HEK293T (cell line): ENCODE data around the gene CLSTN1.
A peak's percentile ranks its signal among the peaks of the same experiment; 100 is the strongest.

ENCODE experiments used
- ARNT ChIP-seq: fragments of 450-650 bp; IDR thresholded peaks from 2 replicates; pipeline ENCODE4 v1.6.1; 2017; ENCODE audit warnings: mild to moderate bottlenecking
- BHLHE40 ChIP-seq: fragments of 450-650 bp; IDR thresholded peaks from 2 replicates; pipeline ENCODE4 v1.6.1; 2016; ENCODE audit warnings: mild to moderate bottlenecking, moderate library complexity, borderline replicate concordance
- ELF4 ChIP-seq: fragments of 450-650 bp; IDR thresholded peaks from 2 replicates; pipeline ENCODE4 v1.6.1; 2017; ENCODE audit warnings: antibody characterized with exemption
- FOXA1 ChIP-seq: fragments of 450-650 bp; IDR thresholded peaks from 2 replicates; pipeline ENCODE4 v1.6.1; 2016; ENCODE audit warnings: mild to moderate bottlenecking
- FOXK2 ChIP-seq: fragments of 450-650 bp; IDR thresholded peaks from 2 replicates; pipeline ENCODE4 v1.6.1; 2016; ENCODE audit warnings: mild to moderate bottlenecking
- FOXM1 ChIP-seq: fragments of 450-650 bp; IDR thresholded peaks from 2 replicates; pipeline ENCODE4 v1.6.1; 2017; ENCODE audit warnings: mild to moderate bottlenecking, borderline replicate concordance
- L3MBTL2 ChIP-seq: fragments of 450-650 bp; conservative IDR thresholded peaks from 2 replicates; pipeline ENCODE4 v1.6.1; 2016; ENCODE audit warnings: mild to moderate bottlenecking
- LEF1 ChIP-seq: fragments of 450-650 bp; IDR thresholded peaks from 2 replicates; pipeline ENCODE4 v1.6.1; 2017; ENCODE audit warnings: mild to moderate bottlenecking, borderline replicate concordance
- NFRKB ChIP-seq: fragments of 450-650 bp; IDR thresholded peaks from 2 replicates; pipeline ENCODE4 v1.6.1; 2016; ENCODE audit warnings: mild to moderate bottlenecking, moderate library complexity
- SP1 ChIP-seq: fragments of 450-650 bp; IDR thresholded peaks from 2 replicates; pipeline ENCODE4 v1.6.1; 2017
- SUZ12 ChIP-seq: fragments of 450-650 bp; IDR thresholded peaks from 2 replicates; pipeline ENCODE4 v1.6.1; 2016; ENCODE audit warnings: mild to moderate bottlenecking
- TARDBP ChIP-seq: fragments of 450-650 bp; IDR thresholded peaks from 2 replicates; pipeline ENCODE4 v1.6.1; 2016
- ZNF384 ChIP-seq: fragments of 450-650 bp; IDR thresholded peaks from 2 replicates; pipeline ENCODE4 v1.6.1; 2016
- TF ChIP-seq, protein P1 (sequence below): fragments of 450-650 bp; IDR thresholded peaks from 2 replicates; pipeline ENCODE4 v1.6.1; 2016

DNA sequence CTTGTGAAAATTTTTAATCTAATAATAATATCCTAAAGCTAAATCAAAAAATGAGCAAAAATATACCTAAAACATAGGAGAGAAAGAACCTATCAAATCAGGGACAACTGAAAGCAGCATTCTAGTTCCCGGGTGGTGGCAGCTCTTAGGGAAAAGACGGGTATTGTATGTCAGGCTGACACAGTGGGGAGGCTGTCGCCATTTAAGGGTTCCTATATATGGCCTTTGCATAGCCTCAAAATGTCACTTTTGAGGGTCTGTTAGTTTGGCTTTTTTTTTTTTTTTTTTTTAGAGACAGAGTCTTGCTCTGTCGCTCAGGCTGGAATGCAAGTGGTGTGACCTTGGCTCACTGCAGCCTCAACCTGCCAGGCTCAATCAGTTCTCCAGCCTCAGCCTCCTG is 6.0 kb downstream of the CLSTN1 start:
- no peak for TF ChIP-seq FOXM1
- TF ChIP-seq BHLHE40: no peak
- TF ChIP-seq SP1: no peak
- no peak for TF ChIP-seq NFRKB
- TF ChIP-seq L3MBTL2: no peak
- TF ChIP-seq SUZ12: no peak
- TF ChIP-seq ELF4: no peak
- no peak for TF ChIP-seq FOXK2
- TF ChIP-seq, protein P1, sequence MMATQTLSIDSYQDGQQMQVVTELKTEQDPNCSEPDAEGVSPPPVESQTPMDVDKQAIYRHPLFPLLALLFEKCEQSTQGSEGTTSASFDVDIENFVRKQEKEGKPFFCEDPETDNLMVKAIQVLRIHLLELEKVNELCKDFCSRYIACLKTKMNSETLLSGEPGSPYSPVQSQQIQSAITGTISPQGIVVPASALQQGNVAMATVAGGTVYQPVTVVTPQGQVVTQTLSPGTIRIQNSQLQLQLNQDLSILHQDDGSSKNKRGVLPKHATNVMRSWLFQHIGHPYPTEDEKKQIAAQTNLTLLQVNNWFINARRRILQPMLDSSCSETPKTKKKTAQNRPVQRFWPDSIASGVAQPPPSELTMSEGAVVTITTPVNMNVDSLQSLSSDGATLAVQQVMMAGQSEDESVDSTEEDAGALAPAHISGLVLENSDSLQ: no peak
- no peak for TF ChIP-seq FOXA1
- peak; percentile 48 for TF ChIP-seq ZNF384
- TF ChIP-seq TARDBP: no peak
- no peak for TF ChIP-seq ARNT
- TF ChIP-seq LEF1: no peak
